ENCODE results near the gene CACNA1C. TPM values are rescaled to one million over a fixed set of nuclear protein-coding genes. Genes with fewer than 3 reads are reported as not detected.

CACNA1C gene
- total RNA-seq, 5 donors from 2014 or later (not counting 1 experiment from before 2014, with no cell fraction given), result 0.10 to 0.26 (median 0.16) TPM

GRCh38 chr12:2354151-2354991, 301.6 kb downstream of the CACNA1C start:
- 35% methylated on average over 17 of the region's 19 CpGs for WGBS (ENCODE audit: insufficient coverage)
- H3K4me1 Mint-ChIP-seq, result peaks cover 13 to 22% (median 18%) of the 10 kb centered on the region in 3 donors

GRCh38 chr12:2355198-2355597, 302.4 kb downstream of the CACNA1C start:
- Histone ChIP-seq H3K27ac (ENCODE audit: low read length) (no peak overlapping the region), H3K4me3 (ENCODE audit: control insufficient read depth in 1 of 2, extremely low read depth in 1 of 2, low read length in 1 of 2) (no peak overlapping the region), H3K27me3 (replicated peaks in 1 of 2; ENCODE audit: control insufficient read depth in 2 of 2, extremely low read depth in 1 of 2, insufficient read depth in 2 of 2, low read length in 1 of 2) (peaks cover 0 to 41% of the 10 kb centered on the region in 2 experiments), H3K9me3 (no peaks in the 10 kb centered on the region), H3K36me3 (ENCODE audit: control insufficient read depth in 2 of 2, extremely low read depth in 1 of 2, insufficient read depth in 1 of 2, low read length in 1 of 2) (no peaks in the 10 kb centered on the region), H3K4me1 (ENCODE audit: control insufficient read depth in 1 of 2, extremely low read depth in 1 of 2, insufficient read depth in 2 of 2, low read length in 2 of 2) (peaks cover 4 to 8% of the 10 kb centered on the region in 2 experiments)
- Mint-ChIP-seq H3K27me3 (peaks cover 14 to 20% of the 10 kb centered on the region in 2 donors), H3K27ac (no peak overlapping the region), H3K36me3 (no peaks in the 10 kb centered on the region), H3K4me1 (peaks cover 13 to 25% (median 19%) of the 10 kb centered on the region in 3 donors), H3K4me3 (no peak overlapping the region), H3K9me3 (no peaks in the 10 kb centered on the region)
- no peak for ATAC-seq (replicated peaks in 1 of 4)
- ChIA-PET POLR2A (no interaction called here), CTCF (no interaction called here)
- DNase-seq, result no peak
- WGBS (ENCODE audit: insufficient coverage), result 67% methylated on average over 1 of the region's 3 CpGs

More at GRCh38 chr12:2354151-2354991, 301.6 kb downstream of the CACNA1C start:
- Mint-ChIP-seq H3K4me3 (no peak overlapping the region), H3K27ac (no peak overlapping the region), H3K36me3 (no peaks in the 10 kb centered on the region), H3K27me3 (peaks cover 13 to 23% of the 10 kb centered on the region in 2 donors), H3K9me3 (no peaks in the 10 kb centered on the region)
- no peak for DNase-seq
- H3K36me3 ChIP-seq (ENCODE audit: control insufficient read depth in 2 of 2, extremely low read depth in 1 of 2, insufficient read depth in 1 of 2, low read length in 1 of 2), result no peaks in the 10 kb centered on the region
- no peak for ATAC-seq (replicated peaks in 1 of 4)
- H3K9me3 ChIP-seq, result no peaks in the 10 kb centered on the region
- H3K4me1 ChIP-seq (ENCODE audit: control insufficient read depth in 1 of 2, extremely low read depth in 1 of 2, insufficient read depth in 2 of 2, low read length in 2 of 2), result peaks cover 4 to 8% of the 10 kb centered on the region in 2 experiments
- H3K4me3 ChIP-seq (ENCODE audit: control insufficient read depth in 1 of 2, extremely low read depth in 1 of 2, low read length in 1 of 2), result no peak overlapping the region
- ChIA-PET POLR2A (no interaction called here), CTCF (no interaction called here)
- peaks cover 0 to 41% of the 10 kb centered on the region in 2 experiments for H3K27me3 ChIP-seq (replicated peaks in 1 of 2; ENCODE audit: control insufficient read depth in 2 of 2, extremely low read depth in 1 of 2, insufficient read depth in 2 of 2, low read length in 1 of 2)
- H3K27ac ChIP-seq (ENCODE audit: low read length), result no peak overlapping the region

- H3K9me3 Mint-ChIP-seq, result no peaks in the 10 kb centered on the region
Observed at GRCh38 chr12:2355604-2356003, 302.8 kb downstream of the CACNA1C start.

GRCh38 chr12:2356601-2357125, 303.9 kb downstream of the CACNA1C start:
- CTCF ChIA-PET, result no interaction called here
- H3K27ac ChIP-seq (ENCODE audit: low read length), result no peak overlapping the region

More at GRCh38 chr12:2355604-2356003, 302.8 kb downstream of the CACNA1C start:
- no peak overlapping the region for H3K27ac Mint-ChIP-seq
- H3K4me1 Mint-ChIP-seq, result peaks cover 13 to 25% (median 19%) of the 10 kb centered on the region in 3 donors
- ATAC-seq (replicated peaks in 1 of 4) (no peak), DNase-seq (no peak)
- H3K4me3 Mint-ChIP-seq, result no peak overlapping the region
- ChIA-PET CTCF (no interaction called here), POLR2A (no interaction called here)
- no peak overlapping the region for H3K4me3 ChIP-seq (ENCODE audit: control insufficient read depth in 1 of 2, extremely low read depth in 1 of 2, low read length in 1 of 2)
- H3K27ac ChIP-seq (ENCODE audit: low read length), result no peak overlapping the region
- H3K27me3 Mint-ChIP-seq, result peaks cover 15 to 20% of the 10 kb centered on the region in 2 donors
- no peaks in the 10 kb centered on the region for H3K9me3 ChIP-seq
- 84% methylated on average over 4 of the region's 5 CpGs for WGBS (ENCODE audit: insufficient coverage)
- no peaks in the 10 kb centered on the region for H3K36me3 Mint-ChIP-seq
- peaks cover 4 to 8% of the 10 kb centered on the region in 2 experiments for H3K4me1 ChIP-seq (ENCODE audit: control insufficient read depth in 1 of 2, extremely low read depth in 1 of 2, insufficient read depth in 2 of 2, low read length in 2 of 2)
- H3K36me3 ChIP-seq (ENCODE audit: control insufficient read depth in 2 of 2, extremely low read depth in 1 of 2, insufficient read depth in 1 of 2, low read length in 1 of 2), result no peaks in the 10 kb centered on the region
- H3K27me3 ChIP-seq (replicated peaks in 1 of 2; ENCODE audit: control insufficient read depth in 2 of 2, extremely low read depth in 1 of 2, insufficient read depth in 2 of 2, low read length in 1 of 2), result peaks cover 0 to 43% of the 10 kb centered on the region in 2 experiments

GRCh38 chr12:2358986-2359658, 306.3 kb downstream of the CACNA1C start:
- ATAC-seq (replicated peaks in 1 of 4) (no peak), DNase-seq (no peak)
- no peak overlapping the region for H3K4me3 Mint-ChIP-seq
- H3K27ac Mint-ChIP-seq, result peak overlapping the region in 1 of 2 donors; percentile 53
- POLR2A ChIA-PET, result no interaction called here
- no peak overlapping the region for H3K27ac ChIP-seq (ENCODE audit: low read length)
- no peaks in the 10 kb centered on the region for H3K9me3 Mint-ChIP-seq
- no peak overlapping the region for H3K4me3 ChIP-seq (ENCODE audit: control insufficient read depth in 1 of 2, extremely low read depth in 1 of 2, low read length in 1 of 2)
- H3K27me3 Mint-ChIP-seq, result peaks cover 0 to 3% of the 10 kb centered on the region in 2 donors
- 61% methylated on average over 5 of the region's 8 CpGs for WGBS (ENCODE audit: insufficient coverage)
- no peaks in the 10 kb centered on the region for H3K36me3 ChIP-seq (ENCODE audit: control insufficient read depth in 2 of 2, extremely low read depth in 1 of 2, insufficient read depth in 1 of 2, low read length in 1 of 2)
- H3K4me1 ChIP-seq (ENCODE audit: control insufficient read depth in 1 of 2, extremely low read depth in 1 of 2, insufficient read depth in 2 of 2, low read length in 2 of 2), result peaks cover 8 to 18% of the 10 kb centered on the region in 2 experiments
- no peaks in the 10 kb centered on the region for H3K9me3 ChIP-seq
- H3K36me3 Mint-ChIP-seq, result no peaks in the 10 kb centered on the region
- H3K27me3 ChIP-seq (replicated peaks in 1 of 2; ENCODE audit: control insufficient read depth in 2 of 2, extremely low read depth in 1 of 2, insufficient read depth in 2 of 2, low read length in 1 of 2), result peaks cover 0 to 23% of the 10 kb centered on the region in 2 experiments
- CTCF ChIA-PET, result no interaction called here
- H3K4me1 Mint-ChIP-seq, result peaks cover 13 to 43% (median 39%) of the 10 kb centered on the region in 3 donors

More at GRCh38 chr12:2356601-2357125, 303.9 kb downstream of the CACNA1C start:
- H3K27ac Mint-ChIP-seq, result no peak overlapping the region
- no peaks in the 10 kb centered on the region for H3K36me3 Mint-ChIP-seq
- H3K4me1 ChIP-seq (ENCODE audit: control insufficient read depth in 1 of 2, extremely low read depth in 1 of 2, insufficient read depth in 2 of 2, low read length in 2 of 2), result peaks cover 4 to 8% of the 10 kb centered on the region in 2 experiments
- no peak for ATAC-seq (replicated peaks in 1 of 4)
- DNase-seq, result no peak
- H3K36me3 ChIP-seq (ENCODE audit: control insufficient read depth in 2 of 2, extremely low read depth in 1 of 2, insufficient read depth in 1 of 2, low read length in 1 of 2), result no peaks in the 10 kb centered on the region
- WGBS (ENCODE audit: insufficient coverage), result 89% methylated on average over 4 of the region's 7 CpGs
- peaks cover 14 to 18% of the 10 kb centered on the region in 2 donors for H3K27me3 Mint-ChIP-seq
- no peak overlapping the region for H3K4me3 ChIP-seq (ENCODE audit: control insufficient read depth in 1 of 2, extremely low read depth in 1 of 2, low read length in 1 of 2)
- no peaks in the 10 kb centered on the region for H3K9me3 ChIP-seq
- no peaks in the 10 kb centered on the region for H3K9me3 Mint-ChIP-seq
- H3K4me3 Mint-ChIP-seq, result no peak overlapping the region
- H3K4me1 Mint-ChIP-seq, result peaks cover 13 to 26% (median 19%) of the 10 kb centered on the region in 3 donors
- POLR2A ChIA-PET, result no interaction called here
- peaks cover 0 to 37% of the 10 kb centered on the region in 2 experiments for H3K27me3 ChIP-seq (replicated peaks in 1 of 2; ENCODE audit: control insufficient read depth in 2 of 2, extremely low read depth in 1 of 2, insufficient read depth in 2 of 2, low read length in 1 of 2)

Data from T-cell (primary cell).